ENCODE results near the gene ISLR2. TPM values are rescaled to one million over a fixed set of nuclear protein-coding genes. Genes with fewer than 3 reads are reported as not detected.

Gene ISLR2
- total RNA-seq, 6 donors from 2014 or later: under 0.01 to 2.5 (median 1.3) TPM; not detected in 3

DNA sequence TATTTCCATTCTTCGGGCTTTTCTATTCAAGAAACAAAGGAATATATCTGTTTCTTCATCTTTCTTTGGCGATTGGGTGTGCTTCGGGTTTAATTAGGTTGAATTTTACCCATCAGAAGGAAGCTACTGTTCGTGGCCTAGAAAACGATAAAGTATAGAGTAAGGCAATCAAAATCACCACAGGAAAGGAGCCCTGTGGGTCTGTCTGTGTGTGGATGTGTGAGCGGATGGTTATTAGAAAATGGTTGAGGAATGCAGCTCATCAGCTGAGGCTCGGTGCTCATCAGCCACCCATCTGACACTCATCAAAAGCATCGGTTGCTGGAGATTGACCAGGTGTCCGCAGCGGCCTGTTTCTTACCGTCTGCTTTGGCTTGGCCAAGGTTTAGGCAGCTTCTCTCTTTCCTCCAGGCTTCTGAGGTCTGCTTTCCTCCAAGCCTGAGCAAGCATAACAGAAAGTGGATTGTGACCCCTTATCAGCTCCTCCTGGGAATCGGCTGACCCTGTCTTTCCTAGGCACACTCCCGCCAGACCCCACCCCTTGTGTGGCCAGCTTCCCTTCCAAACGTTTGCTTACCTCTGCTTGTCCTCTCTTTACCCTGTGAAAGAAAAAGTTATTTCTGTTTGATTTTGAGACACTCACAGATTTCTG is 25.5 kb downstream of the ISLR2 start:
- ATAC-seq (ENCODE audit: low FRiP score in 2 of 2) (no peak), DNase-seq (no peak)
- TF ChIP-seq CTCF (IDR thresholded peaks at IDR 0.05) (no peak), POLR2AphosphoS5 (IDR thresholded peaks at IDR 0.05) (no peak), POLR2A (IDR thresholded peaks at IDR 0.05) (no peak), EP300 (IDR thresholded peaks at IDR 0.05) (no peak)
- no peak overlapping the region for H3K27ac ChIP-seq
- no peaks in the 10 kb centered on the region for H3K27me3 ChIP-seq
- no peak overlapping the region for H3K4me3 ChIP-seq
- 72 to 77% methylated on average over 14 of the region's 14 CpGs for WGBS, 2 donors
- H3K4me1 ChIP-seq: peaks cover 0 to 5% (median 3%) of the 10 kb centered on the region in 4 donors
- H3K36me3 ChIP-seq: no peaks in the 10 kb centered on the region
- H3K9me3 ChIP-seq: no peaks in the 10 kb centered on the region

GRCh38 chr15:74156678-74157411 is 26.5 kb downstream of the ISLR2 start:
- no peak for DNase-seq
- peaks cover 0 to 5% (median 3%) of the 10 kb centered on the region in 4 donors for H3K4me1 ChIP-seq
- H3K27ac ChIP-seq: no peak overlapping the region
- H3K36me3 ChIP-seq: no peaks in the 10 kb centered on the region
- H3K4me3 ChIP-seq: no peak overlapping the region
- no peaks in the 10 kb centered on the region for H3K27me3 ChIP-seq
- H3K9me3 ChIP-seq: no peaks in the 10 kb centered on the region
- TF ChIP-seq CTCF (IDR thresholded peaks at IDR 0.05) (no peak), POLR2A (IDR thresholded peaks at IDR 0.05) (no peak), EP300 (IDR thresholded peaks at IDR 0.05) (no peak), POLR2AphosphoS5 (IDR thresholded peaks at IDR 0.05) (peak in 1 of 2 donors; percentile 17)
- no peak for ATAC-seq (ENCODE audit: low FRiP score in 2 of 2)
- 8 to 10% methylated on average over 7 of the region's 7 CpGs for WGBS, 2 donors

- H3K27ac ChIP-seq: no peak overlapping the region
- no peaks in the 10 kb centered on the region for H3K36me3 ChIP-seq
- DNase-seq (no peak), ATAC-seq (ENCODE audit: low FRiP score in 2 of 2) (no peak)
- H3K27me3 ChIP-seq: no peaks in the 10 kb centered on the region
- WGBS, 2 donors: 89 to 90% methylated on average over 9 of the region's 9 CpGs
- H3K4me1 ChIP-seq: peaks cover 0 to 5% (median 3%) of the 10 kb centered on the region in 4 donors
- no peak overlapping the region for H3K4me3 ChIP-seq
- no peaks in the 10 kb centered on the region for H3K9me3 ChIP-seq
- TF ChIP-seq CTCF (IDR thresholded peaks at IDR 0.05) (no peak), POLR2A (IDR thresholded peaks at IDR 0.05) (no peak), EP300 (IDR thresholded peaks at IDR 0.05) (no peak), POLR2AphosphoS5 (IDR thresholded peaks at IDR 0.05) (no peak)
Measured at GRCh38 chr15:74157868-74158827, 27.8 kb downstream of the ISLR2 start.

GRCh38 chr15:74158855-74159650 is 28.7 kb downstream of the ISLR2 start:
- no peaks in the 10 kb centered on the region for H3K36me3 ChIP-seq
- TF ChIP-seq POLR2AphosphoS5 (IDR thresholded peaks at IDR 0.05): no peak
- no peak for TF ChIP-seq POLR2A (IDR thresholded peaks at IDR 0.05)
- TF ChIP-seq CTCF (IDR thresholded peaks at IDR 0.05): no peak
- TF ChIP-seq EP300 (IDR thresholded peaks at IDR 0.05): no peak
- no peak for DNase-seq
- H3K27me3 ChIP-seq: no peaks in the 10 kb centered on the region
- 70 to 71% methylated on average over 5 of the region's 5 CpGs for WGBS, 2 donors
- no peaks in the 10 kb centered on the region for H3K9me3 ChIP-seq
- no peak for ATAC-seq (ENCODE audit: low FRiP score in 2 of 2)
- no peak overlapping the region for H3K4me3 ChIP-seq
- H3K27ac ChIP-seq: no peak overlapping the region
- H3K4me1 ChIP-seq: peaks cover 0 to 5% (median 3%) of the 10 kb centered on the region in 4 donors

All from upper lobe of left lung (tissue), 6 donors.